Breast epithelium (tissue), 4 donors: ENCODE results near the gene CLDN18. TPM values are rescaled to one million over a fixed set of nuclear protein-coding genes. Genes with fewer than 3 reads are reported as not detected.

Experiments
- DNase-seq, 2 donors: peaks; one replicate each; pipeline ENCODE4 v3.0.0-alpha.2; 2019; ENCODE audit warnings: low spot score in 2 of 2
- H3K27ac ChIP-seq, 2 donors: fragments of 200-600 bp; sonication (generic) in 1 of 2; one replicate each; pipeline ENCODE4 v1.5.1; 2016 to 2019; ENCODE audit warnings: mild to moderate bottlenecking in 1 of 2
- H3K27me3 ChIP-seq, 2 donors: fragments of 200-600 bp; sonication (generic) in 1 of 2; one replicate each; pipeline versions ENCODE4 v1.5.1 to v1.6.0; 2017 to 2019; ENCODE audit warnings: control low read depth in 1 of 2, mild to moderate bottlenecking in 1 of 2
- H3K36me3 ChIP-seq: fragments of 200-600 bp; one replicate; pipeline ENCODE4 v1.5.1; 2019
- H3K4me1 ChIP-seq, 2 donors: fragments of 200-600 bp; sonication (generic); one replicate each; pipeline ENCODE4 v1.5.1; 2016 to 2019; ENCODE audit warnings: control low read depth in 1 of 2
- H3K4me3 ChIP-seq, 3 donors: fragments of 200-600 bp; sonication (generic); 1 replicate in 2 of 3; 2 replicates in 1 of 3; pipeline ENCODE4 v1.5.1; 2016 to 2019; ENCODE audit warnings: mild to moderate bottlenecking in 3 of 3, moderate library complexity in 2 of 3
- H3K9me3 ChIP-seq, 2 donors: fragments of 200-600 bp; sonication (generic) in 1 of 2; one replicate each; pipeline ENCODE4 v1.5.1; 2016 to 2019; ENCODE audit warnings: control low read depth in 1 of 2
- POLR2A ChIP-seq: fragments of 450-650 bp; IDR thresholded peaks from one replicate; pipeline ENCODE4 v1.6.1; 2016; ENCODE audit warnings: antibody characterized with exemption, mild to moderate bottlenecking, moderate library complexity
- POLR2AphosphoS5 ChIP-seq, 3 donors: sonication (generic); formaldehyde crosslinking; IDR thresholded peaks; one replicate each; pipeline ENCODE4 v1.6.1; 2017; ENCODE audit warnings: antibody characterized with exemption in 3 of 3
- intact Hi-C: fragments of 100-400 bp; cut with DNase I; formaldehyde crosslinking; loops from one replicate; pipeline ENCODE4 v1.15.1; 2023; ENCODE audit warnings: low total_unique reads
- total RNA-seq, 3 donors: library from RNA; depleted of rRNA; stranded (reverse); fragments of >200 nt; gene quantifications; one replicate each; pipeline ENCODE4 v1.1.0, GENCODE V29; 2016
- TF ChIP-seq, protein P1 (sequence below), 3 donors: fragments of 450-650 bp; IDR thresholded peaks; one replicate each; pipeline ENCODE4 v1.5.1; 2016 to 2017; ENCODE audit warnings: antibody characterized with exemption in 3 of 3, mild to moderate bottlenecking in 3 of 3, moderate library complexity in 3 of 3

CLDN18 gene
- total RNA-seq = not detected

- Histone ChIP-seq H3K4me3 (no peak within 1 kb of the TSS), H3K27ac (no peak within 1 kb of the TSS), H3K4me1 (no peaks in the 10 kb centered on the region), H3K36me3 (no peaks in the 10 kb centered on the region), H3K9me3 (no peaks in the 10 kb centered on the region), H3K27me3 (no peaks in the 10 kb centered on the region)
- intact Hi-C loops = no loop called here
- TF ChIP-seq POLR2A (no peak), POLR2AphosphoS5 (IDR thresholded peaks at IDR 0.05) (no peak)
- TF ChIP-seq, protein P1, sequence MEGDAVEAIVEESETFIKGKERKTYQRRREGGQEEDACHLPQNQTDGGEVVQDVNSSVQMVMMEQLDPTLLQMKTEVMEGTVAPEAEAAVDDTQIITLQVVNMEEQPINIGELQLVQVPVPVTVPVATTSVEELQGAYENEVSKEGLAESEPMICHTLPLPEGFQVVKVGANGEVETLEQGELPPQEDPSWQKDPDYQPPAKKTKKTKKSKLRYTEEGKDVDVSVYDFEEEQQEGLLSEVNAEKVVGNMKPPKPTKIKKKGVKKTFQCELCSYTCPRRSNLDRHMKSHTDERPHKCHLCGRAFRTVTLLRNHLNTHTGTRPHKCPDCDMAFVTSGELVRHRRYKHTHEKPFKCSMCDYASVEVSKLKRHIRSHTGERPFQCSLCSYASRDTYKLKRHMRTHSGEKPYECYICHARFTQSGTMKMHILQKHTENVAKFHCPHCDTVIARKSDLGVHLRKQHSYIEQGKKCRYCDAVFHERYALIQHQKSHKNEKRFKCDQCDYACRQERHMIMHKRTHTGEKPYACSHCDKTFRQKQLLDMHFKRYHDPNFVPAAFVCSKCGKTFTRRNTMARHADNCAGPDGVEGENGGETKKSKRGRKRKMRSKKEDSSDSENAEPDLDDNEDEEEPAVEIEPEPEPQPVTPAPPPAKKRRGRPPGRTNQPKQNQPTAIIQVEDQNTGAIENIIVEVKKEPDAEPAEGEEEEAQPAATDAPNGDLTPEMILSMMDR (IDR thresholded peaks at IDR 0.05) = no peak
- DNase-seq = no peak
Observed at GRCh38 chr3:138009476-138010272, at the start of gene CLDN18. CLDN18 (plus strand) TSS chr3:138010165; CDS start chr3:138010226, 61 bp downstream.

DNA sequence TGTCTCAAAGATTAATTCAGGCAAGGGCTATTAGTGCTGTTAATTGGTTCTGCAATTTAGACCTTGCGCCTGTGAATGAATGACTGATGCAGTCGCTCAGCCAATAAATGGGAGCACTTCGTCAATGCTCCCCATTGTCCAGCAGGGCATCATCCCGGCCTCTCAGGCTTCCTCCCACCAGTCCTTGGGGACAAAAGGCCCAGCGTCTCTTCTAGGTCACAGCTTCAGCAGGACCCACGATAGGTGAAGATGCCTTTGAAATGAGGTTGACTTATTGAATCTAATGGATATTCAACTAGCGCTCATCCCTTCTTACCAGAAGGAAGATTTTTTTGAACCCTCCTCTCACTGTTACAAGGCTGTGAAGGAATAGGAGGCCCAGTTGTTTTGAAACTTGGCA, 47.7 kb upstream of the CLDN18 start:
- H3K27ac ChIP-seq = no peak overlapping the region
- intact Hi-C loops = no loop called here
- no peaks in the 10 kb centered on the region for H3K9me3 ChIP-seq
- H3K4me1 ChIP-seq = no peaks in the 10 kb centered on the region
- TF ChIP-seq POLR2A = no peak
- TF ChIP-seq, protein P1 (IDR thresholded peaks at IDR 0.05) = no peak
- no peak for TF ChIP-seq POLR2AphosphoS5 (IDR thresholded peaks at IDR 0.05)
- no peak for DNase-seq
- H3K36me3 ChIP-seq = no peaks in the 10 kb centered on the region
- no peaks in the 10 kb centered on the region for H3K27me3 ChIP-seq
- H3K4me3 ChIP-seq = no peak overlapping the region

DNA sequence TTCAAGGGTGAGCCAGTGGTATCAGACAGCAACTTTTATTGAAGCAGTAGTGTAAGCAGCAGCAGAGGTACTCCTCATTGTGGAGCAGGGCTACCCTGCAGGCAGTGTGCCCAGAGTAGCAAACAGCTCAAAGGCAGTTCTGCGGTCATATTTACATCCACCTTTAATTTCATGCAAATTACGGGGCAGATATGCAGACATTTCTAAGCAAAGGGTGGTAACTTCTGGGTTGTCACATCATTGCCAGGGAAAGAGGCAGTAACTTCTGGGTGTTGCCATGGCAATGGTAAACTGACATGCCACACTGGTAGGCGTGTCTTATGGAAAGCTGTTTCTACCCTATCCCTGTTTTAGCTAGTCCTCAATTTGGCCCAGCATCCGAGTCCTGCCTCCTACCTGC, 46.5 kb upstream of the CLDN18 start:
- H3K4me3 ChIP-seq = no peak overlapping the region
- H3K9me3 ChIP-seq = no peaks in the 10 kb centered on the region
- intact Hi-C loops = no loop called here
- no peaks in the 10 kb centered on the region for H3K36me3 ChIP-seq
- DNase-seq = no peak
- no peak overlapping the region for H3K27ac ChIP-seq
- TF ChIP-seq POLR2AphosphoS5 (IDR thresholded peaks at IDR 0.05) (no peak), POLR2A (no peak)
- TF ChIP-seq, protein P1 (IDR thresholded peaks at IDR 0.05) = no peak
- H3K4me1 ChIP-seq = no peaks in the 10 kb centered on the region
- H3K27me3 ChIP-seq = no peaks in the 10 kb centered on the region

DNA sequence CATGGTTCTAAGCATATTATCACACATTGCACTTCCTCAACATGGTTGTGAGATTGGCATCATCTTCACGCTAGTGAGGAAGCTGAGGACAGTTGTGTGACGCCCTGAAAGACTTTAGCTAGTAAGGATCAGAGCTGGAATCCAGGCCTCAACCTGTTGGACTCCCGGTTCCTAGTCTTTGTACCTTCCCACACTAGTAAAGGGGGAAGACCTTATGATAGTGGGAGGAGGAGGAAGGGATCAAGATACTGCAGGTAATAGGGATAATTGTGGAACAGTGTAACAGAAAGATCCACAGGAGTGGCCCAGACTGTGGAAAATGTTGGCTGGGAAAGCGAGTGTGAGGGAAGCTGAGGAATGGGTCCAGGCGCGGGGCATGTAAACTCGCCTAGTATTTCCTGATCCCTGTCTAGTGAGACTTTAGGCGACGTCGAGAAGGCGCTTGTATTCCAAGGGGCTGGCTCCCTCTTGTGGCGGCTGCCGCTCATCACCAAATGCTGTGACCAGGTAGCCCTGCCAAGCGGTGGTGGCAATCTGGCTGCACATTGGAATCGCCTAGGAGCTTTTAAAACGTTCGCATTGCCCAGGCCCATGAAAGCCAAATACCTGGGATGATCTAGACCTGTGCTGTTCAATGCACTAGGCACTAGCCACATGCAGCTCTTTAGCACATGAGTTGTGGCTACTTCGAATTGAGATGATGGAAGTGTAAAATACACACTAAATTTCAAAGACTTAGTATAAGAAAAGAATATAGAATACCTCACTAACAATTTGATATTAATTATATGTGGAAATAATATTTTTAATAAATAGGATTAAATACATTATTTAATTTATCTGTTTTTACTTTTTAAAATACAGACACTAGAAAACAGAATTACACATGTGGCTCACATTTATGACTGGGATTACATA, 38.8 kb upstream of the CLDN18 start:
- H3K9me3 ChIP-seq = no peaks in the 10 kb centered on the region
- no peaks in the 10 kb centered on the region for H3K4me1 ChIP-seq
- intact Hi-C loops = loop anchor here (10.0 kb wide), 1 partner anchor 316 kb away; no protein-coding TSS in a partner anchor
- DNase-seq = peak; percentile 45 to 76
- no peaks in the 10 kb centered on the region for H3K36me3 ChIP-seq
- peak overlapping the region in 1 of 3 donors; percentile 26 for H3K4me3 ChIP-seq
- no peak for TF ChIP-seq POLR2AphosphoS5 (IDR thresholded peaks at IDR 0.05)
- TF ChIP-seq, protein P1 (IDR thresholded peaks at IDR 0.05) = peak; percentile 26 to 68 (median 61)
- H3K27me3 ChIP-seq = no peaks in the 10 kb centered on the region
- no peak overlapping the region for H3K27ac ChIP-seq
